GM18511 (cell line): ENCODE measurements around the gene GLRA2.

Experiments
- ATAC-seq: cut with Tn5 transposase; IDR thresholded peaks from one replicate; pipeline ENCODE4 v1.9.1; 2021; ENCODE audit warnings: mild to moderate bottlenecking, moderate library complexity; ENCODE audit not compliant: unreplicated experiment

The GLRA2 gene

GRCh38 chrX:14697451-14697850 lies 168.1 kb downstream of the GLRA2 start:
- ATAC-seq: peak; percentile 73

DNA sequence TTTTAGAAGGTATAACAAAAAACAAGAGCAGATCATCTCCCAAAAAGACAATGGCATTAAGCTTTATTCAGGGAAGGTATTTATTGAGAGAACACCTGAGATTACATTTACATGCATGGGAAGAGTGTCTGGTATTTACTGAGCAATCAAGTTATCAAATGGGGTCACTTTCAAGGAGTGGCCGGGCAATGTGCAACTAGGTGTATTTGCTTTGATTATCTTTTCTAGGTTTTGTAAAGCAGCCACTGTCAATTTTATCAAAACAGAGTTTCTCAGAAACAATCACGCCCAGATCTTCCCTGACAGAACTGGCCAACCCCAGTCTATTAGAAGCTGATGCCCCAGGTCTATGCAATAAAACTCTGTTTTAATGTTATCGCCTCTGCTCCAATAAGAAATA lies 169.5 kb downstream of the GLRA2 start:
- ATAC-seq: no peak

GRCh38 chrX:14700982-14701381 lies 171.6 kb downstream of the GLRA2 start:
- ATAC-seq: no peak

DNA sequence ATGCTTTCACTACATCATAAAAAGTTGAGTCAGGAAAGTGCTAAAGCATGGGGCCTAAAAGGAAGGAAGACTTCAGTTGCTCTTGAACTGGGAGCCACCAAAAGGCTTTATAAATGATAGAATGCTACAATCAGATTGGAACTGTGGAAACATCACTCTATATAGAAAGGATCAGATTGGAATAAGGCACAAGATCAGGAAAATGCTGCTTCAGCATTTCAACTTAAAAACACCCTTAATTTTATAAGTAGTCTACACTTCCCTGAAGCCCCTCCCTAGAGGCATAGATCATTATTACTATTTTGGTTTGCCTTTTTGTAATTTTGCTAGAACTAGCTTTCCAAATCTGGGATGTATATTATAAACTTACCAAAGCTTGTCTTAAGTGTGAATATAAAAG lies 172.8 kb downstream of the GLRA2 start:
- no peak for ATAC-seq

- no peak for ATAC-seq
Observed at GRCh38 chrX:14712096-14712495, 182.8 kb downstream of the GLRA2 start.

- no peak for ATAC-seq
Observed at GRCh38 chrX:14717949-14718348, 188.6 kb downstream of the GLRA2 start.

- ATAC-seq: no peak
Observed at GRCh38 chrX:14718403-14718802, 189.1 kb downstream of the GLRA2 start.

DNA sequence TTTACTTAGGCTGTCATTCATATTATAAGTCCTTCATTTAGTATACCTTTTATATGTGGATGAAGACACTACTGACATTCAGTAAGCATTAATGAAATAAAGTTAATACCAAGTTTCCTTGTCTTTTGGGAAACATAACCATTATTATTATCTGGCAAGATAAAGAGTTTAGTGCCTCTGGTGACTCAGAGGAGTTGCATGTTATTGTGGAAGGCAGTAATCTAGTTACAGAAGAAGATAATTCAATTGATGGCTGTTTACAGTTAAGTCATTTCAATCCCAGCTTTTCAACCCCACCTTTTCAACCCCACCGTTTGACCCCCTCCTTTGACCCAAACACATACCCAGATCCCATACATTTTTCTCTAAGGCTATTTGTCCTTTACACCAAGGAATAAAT lies 199.7 kb downstream of the GLRA2 start:
- ATAC-seq: no peak

DNA sequence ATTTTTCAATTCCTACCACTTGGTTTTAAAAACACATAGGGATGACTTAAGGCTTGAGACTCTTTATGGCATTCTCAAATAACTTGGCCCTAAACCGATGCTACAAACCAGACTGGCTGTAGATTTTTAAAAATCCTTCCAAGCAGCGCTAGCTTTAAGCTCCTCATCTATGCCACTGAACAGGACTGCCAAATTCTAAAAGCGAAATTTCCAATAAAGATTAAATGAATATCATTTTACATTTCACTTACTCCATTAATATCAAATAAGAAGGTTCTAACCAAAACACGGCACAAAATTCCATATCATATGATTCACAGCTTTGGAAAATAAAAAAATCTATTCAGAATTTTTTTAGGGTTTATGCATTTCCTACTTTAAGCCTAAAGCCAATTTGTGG lies 209.3 kb downstream of the GLRA2 start:
- ATAC-seq: no peak

DNA sequence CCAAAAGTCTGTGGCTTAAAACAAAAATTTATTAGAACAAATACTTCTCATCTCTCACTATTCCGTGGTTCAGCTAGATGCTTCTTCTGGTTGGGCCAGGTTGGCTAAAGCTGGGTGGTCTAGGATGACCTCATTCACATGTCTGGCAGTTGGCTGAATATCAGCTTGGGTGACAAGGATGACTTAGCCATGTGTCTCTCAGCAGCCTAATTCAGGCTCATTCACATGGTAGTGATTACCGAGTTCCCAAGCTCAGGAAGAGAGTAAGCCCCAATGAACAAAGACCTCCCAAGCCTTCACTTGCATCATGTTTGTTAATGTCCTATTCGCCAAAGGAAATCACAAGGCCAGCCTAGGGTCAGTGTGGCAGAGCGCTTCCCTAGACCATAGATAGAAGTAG lies 224.1 kb downstream of the GLRA2 start:
- no peak for ATAC-seq

DNA sequence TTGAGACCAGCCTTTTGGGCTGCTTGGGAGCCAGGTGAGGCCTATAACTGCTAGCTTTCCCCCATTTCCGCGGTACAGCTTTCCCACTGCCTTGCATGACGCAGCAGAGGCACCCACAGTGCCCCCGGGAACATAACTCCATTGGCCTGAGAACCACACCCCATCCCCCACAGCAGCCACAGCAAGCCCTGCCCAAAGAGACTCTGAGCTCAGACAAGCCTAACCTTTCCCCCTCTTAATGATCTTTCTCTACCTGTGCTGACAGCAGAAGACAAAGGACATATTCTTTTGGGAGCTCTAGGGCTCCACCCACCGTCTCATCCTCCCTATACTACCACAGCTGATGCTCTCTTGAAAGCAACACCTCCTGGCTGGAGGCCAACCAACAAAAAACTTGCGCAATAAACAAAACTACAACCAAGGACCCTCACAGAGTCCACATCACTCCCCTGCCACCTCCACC lies 228.7 kb downstream of the GLRA2 start:
- no peak for ATAC-seq

- no peak for ATAC-seq
Observed at GRCh38 chrX:14775416-14775815, 246.1 kb downstream of the GLRA2 start.

GRCh38 chrX:14776901-14777300 lies 247.6 kb downstream of the GLRA2 start:
- no peak for ATAC-seq

DNA sequence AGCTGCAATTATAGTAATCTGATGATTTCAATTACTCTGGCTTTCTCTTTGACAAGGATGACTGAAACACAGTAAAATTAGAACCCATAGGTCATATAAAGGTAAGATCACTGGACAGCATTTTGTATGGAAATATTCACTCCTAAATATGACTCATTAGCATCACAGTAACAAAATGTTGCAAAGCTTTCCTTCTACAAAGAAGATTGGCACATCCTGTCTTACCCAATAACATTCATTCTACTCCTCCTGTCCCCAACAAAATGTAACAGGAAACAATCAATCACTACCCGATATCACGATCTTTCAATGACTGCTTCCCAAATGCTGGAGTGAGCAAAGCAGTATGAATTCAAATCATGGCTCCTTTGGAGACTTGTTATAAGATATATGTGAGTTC lies 248.2 kb downstream of the GLRA2 start:
- no peak for ATAC-seq

DNA sequence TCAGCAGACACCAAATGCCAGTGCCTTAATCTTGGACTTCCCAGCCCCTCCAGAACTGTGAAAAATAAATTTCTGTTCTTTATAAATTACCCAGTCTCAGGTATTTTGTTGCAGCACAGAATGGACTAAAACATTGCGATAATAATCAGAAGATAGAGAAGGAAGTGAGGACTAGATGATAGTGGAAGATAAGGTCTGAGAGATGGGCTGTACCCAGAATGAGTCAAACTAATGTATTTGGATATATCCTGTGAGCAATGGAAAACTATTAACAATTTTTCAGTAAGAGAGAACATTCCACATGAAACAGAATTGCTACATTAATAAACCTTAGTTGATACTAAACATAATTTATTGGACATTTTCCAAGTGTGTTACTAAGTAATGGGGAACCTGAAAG lies 250.2 kb downstream of the GLRA2 start:
- no peak for ATAC-seq
